HCT116 (cell line): ENCODE results near the gene CIRBP. TPM values are rescaled to one million over a fixed set of nuclear protein-coding genes. Genes with fewer than 3 reads are reported as not detected.

Experiments used
- ATAC-seq: fragments of 200-7000 bp; cut with Tn5 transposase; 2 replicates; pipeline ENCODE4 v1.9.1; 2020; ENCODE audit warnings: mild to moderate bottlenecking, moderate library complexity
- BruUV-seq: library from RNA; stranded (reverse); fragments of 400-500 nt; replicated peaks from 2 replicates; lab custom pipeline; 2021; lab: Mats Ljungman, UMichigan
- CTCF ChIA-PET: fragments of 300-600 bp; sonication (Branson Sonifier 250); formaldehyde crosslinking; loops from one replicate; lab custom pipeline; 2021; ENCODE audit warnings: antibody characterized with exemption; lab: Charles Lee
- POLR2A ChIA-PET: fragments of 300-600, 350-600 bp; sonication (Branson Sonifier 250); formaldehyde crosslinking; loops from one replicate; lab custom pipeline; 2021; ENCODE audit warnings: antibody characterized with exemption; lab: Charles Lee
- RAD21 ChIA-PET, 2 experiments: fragments of 300-600 bp; sonication (Branson Sonifier 250); formaldehyde crosslinking; loops; one replicate each; lab custom pipeline; 2023; ENCODE audit warnings: low total read pairs in 2 of 2; ENCODE audit not compliant: uncharacterized antibody in 2 of 2, unreplicated experiment in 2 of 2, low non-redundant PET in 1 of 2; lab: Charles Lee
- DNase-seq: peaks from one replicate; pipeline ENCODE4 v3.0.0-alpha.2; 2010; ENCODE audit warnings: low read depth, low spot score
- H2AFZ ChIP-seq: fragments of 200-600 bp; shearing (Covaris generic), sonication (generic); 2 replicates; pipeline ENCODE4 v1.6.1; 2017; ENCODE audit warnings: low read depth, mixed run types, mixed read lengths, antibody characterized with exemption, low read length; ENCODE audit not compliant: poor library complexity, severe bottlenecking
- H3K27ac ChIP-seq: 2 replicates; pipeline ENCODE4 v1.5.1; 2012; ENCODE audit warnings: low read depth, low read length
- H3K27me3 ChIP-seq: fragments of 200-600 bp; sonication (generic); 2 replicates; pipeline ENCODE4 v1.6.1; 2016; ENCODE audit warnings: mixed run types, low read length, mixed read lengths; ENCODE audit not compliant: insufficient read depth
- H3K36me3 ChIP-seq, 2 experiments: fragments of 200-500 bp in 1 of 2; fragments of 200-600 bp in 1 of 2; sonication (Bioruptor generic) in 1 of 2; sonication (generic) in 1 of 2; 2 replicates each; pipeline versions ENCODE4 v1.5.1 to v1.6.1; 2014 to 2016; ENCODE audit warnings: low read length in 2 of 2, inconsistent platforms in 1 of 2, mixed read lengths in 1 of 2, mixed run types in 1 of 2; ENCODE audit not compliant: insufficient read depth in 2 of 2, control insufficient read depth in 1 of 2
- H3K4me1 ChIP-seq, 2 experiments: fragments of 200-600 bp in 1 of 2; sonication (generic) in 1 of 2; 2 replicates each; pipeline versions ENCODE4 v1.5.1 to v1.6.1; 2012 to 2017; ENCODE audit warnings: low read length in 2 of 2, inconsistent platforms in 1 of 2, mild to moderate bottlenecking in 1 of 2, mixed read lengths in 1 of 2, mixed run types in 1 of 2, moderate library complexity in 1 of 2; ENCODE audit not compliant: insufficient read depth in 2 of 2, control insufficient read depth in 1 of 2
- H3K4me2 ChIP-seq: fragments of 200-600 bp; sonication (generic); 2 replicates; pipeline ENCODE4 v1.6.1; 2017; ENCODE audit warnings: mixed run types, low read length, mixed read lengths
- H3K4me3 ChIP-seq, 2 experiments: fragments of 200-600 bp in 1 of 2; sonication (generic) in 1 of 2; replicated peaks in 1 of 2; 2 replicates each; pipeline ENCODE4 v1.5.1; 2011 to 2016; ENCODE audit warnings: low read length in 2 of 2, control low read depth in 1 of 2, low read depth in 1 of 2, mild to moderate bottlenecking in 1 of 2, mixed read lengths in 1 of 2, mixed run types in 1 of 2
- H3K79me2 ChIP-seq: fragments of 200-600 bp; sonication (generic); 2 replicates; pipeline ENCODE4 v1.6.1; 2017; ENCODE audit warnings: mild to moderate bottlenecking, mixed run types, low read length, moderate library complexity, mixed read lengths; ENCODE audit not compliant: insufficient read depth
- H3K9ac ChIP-seq: fragments of 200-600 bp; sonication (generic); 2 replicates; pipeline ENCODE4 v1.6.1; 2016; ENCODE audit warnings: low read length, mixed read lengths
- H3K9me2 ChIP-seq: fragments of 200-600 bp; sonication (generic), shearing (Covaris generic); 2 replicates; pipeline ENCODE4 v1.6.1; 2017; ENCODE audit warnings: mixed run types, mild to moderate bottlenecking, moderate library complexity; ENCODE audit not compliant: insufficient read depth
- H3K9me3 ChIP-seq, 2 experiments: fragments of 200-500 bp in 1 of 2; fragments of 200-600 bp in 1 of 2; sonication (Bioruptor generic) in 1 of 2; sonication (generic) in 1 of 2; 2 replicates each; pipeline ENCODE4 v1.6.1; 2014 to 2017; ENCODE audit warnings: low read length in 2 of 2, mixed read lengths in 2 of 2, inconsistent platforms in 1 of 2, low read depth in 1 of 2, mild to moderate bottlenecking in 1 of 2, mixed run types in 1 of 2, moderate library complexity in 1 of 2; ENCODE audit not compliant: control insufficient read depth in 1 of 2, insufficient read depth in 1 of 2
- H4K20me1 ChIP-seq: fragments of 200-600 bp; sonication (generic), shearing (Covaris generic); 2 replicates; pipeline ENCODE4 v1.6.1; 2017; ENCODE audit warnings: mixed run types, mild to moderate bottlenecking, moderate library complexity; ENCODE audit not compliant: insufficient read depth
- CBX3 ChIP-seq: IDR thresholded peaks from 2 replicates; pipeline ENCODE4 v1.6.1; 2012; ENCODE audit warnings: low read depth
- CTCF ChIP-seq, 3 experiments: fragments of 200-600 bp in 1 of 3; sonication (generic) in 1 of 3; IDR thresholded peaks in 2 of 3; conservative IDR thresholded peaks in 1 of 3; 2 replicates each; pipeline ENCODE4 v1.5.1; 2012 to 2017; ENCODE audit warnings: low read depth in 2 of 3, low read length in 2 of 3, antibody characterized with exemption in 1 of 3, borderline replicate concordance in 1 of 3, control low read depth in 1 of 3, mild to moderate bottlenecking in 1 of 3, mixed read lengths in 1 of 3, mixed run types in 1 of 3, moderate library complexity in 1 of 3; ENCODE audit not compliant: insufficient read depth in 1 of 3
- EZH2phosphoT487 ChIP-seq: fragments of 200-600 bp; IDR thresholded peaks from 2 replicates; pipeline ENCODE4 v1.6.1; 2018; ENCODE audit warnings: antibody characterized with exemption, borderline replicate concordance
- JUND ChIP-seq: IDR thresholded peaks from 2 replicates; pipeline ENCODE4 v1.6.1; 2012
- MAX ChIP-seq: IDR thresholded peaks from 2 replicates; pipeline ENCODE4 v1.6.1; 2012
- RAD21 ChIP-seq: IDR thresholded peaks from 2 replicates; pipeline ENCODE4 v1.6.1; 2012; ENCODE audit warnings: low read depth, mild to moderate bottlenecking
- SRF ChIP-seq: IDR thresholded peaks from 2 replicates; pipeline ENCODE4 v1.6.1; 2012; ENCODE audit warnings: low read depth
- TCF7L2 ChIP-seq: IDR thresholded peaks from 2 replicates; pipeline ENCODE4 v1.7.0; 2011; ENCODE audit warnings: borderline replicate concordance, inconsistent platforms; ENCODE audit not compliant: insufficient read depth, insufficient read length; ENCODE audit errors: extremely low read depth
- ZBTB33 ChIP-seq: IDR thresholded peaks from 2 replicates; pipeline ENCODE4 v1.6.1; 2011; ENCODE audit warnings: mild to moderate bottlenecking, low read length, moderate library complexity; ENCODE audit not compliant: insufficient replicate concordance; ENCODE audit errors: extremely low read depth
- ZNF274 ChIP-seq: fragments of 200-500 bp; sonication (Bioruptor generic); IDR thresholded peaks from 2 replicates; pipeline ENCODE4 v1.6.1; 2014; ENCODE audit warnings: mild to moderate bottlenecking, low read depth, low read length, inconsistent platforms
- intact Hi-C: fragments of 100-400 bp; cut with micrococcal nuclease; formaldehyde crosslinking; loops from 2 replicates; pipeline ENCODE4 v1.10.0; 2022
- total RNA-seq: library from RNA; stranded (reverse); gene quantifications from one replicate; pipeline ENCODE4 v1.2.1, GENCODE V29; 2021; ENCODE audit not compliant: unreplicated experiment

CIRBP gene
- total RNA-seq, 1 experiment from 2014 or later, result 276 TPM

- Histone ChIP-seq H3K4me1 (peaks cover 17 to 37% of the 10 kb centered on the region in 2 experiments), H3K27me3 (no peaks in the 10 kb centered on the region), H2AFZ (no peak overlapping the region), H3K4me2 (peak overlapping the region; percentile 95), H3K4me3 (no peak overlapping the region), H3K9me3 (no peaks in the 10 kb centered on the region), H3K36me3 (no peaks in the 10 kb centered on the region), H3K27ac (no peak overlapping the region), H3K9me2 (no peaks in the 10 kb centered on the region), H3K79me2 (no peaks in the 10 kb centered on the region), H4K20me1 (no peaks in the 10 kb centered on the region), H3K9ac (no peak overlapping the region)
- TF ChIP-seq CTCF (IDR thresholded peaks at IDR 0.05 in 2 of 3, conservative IDR thresholded peaks at IDR 0.05 in 1 of 3; ENCODE audit: borderline replicate concordance in 1 of 3, insufficient read depth in 1 of 3, low read depth in 2 of 3, low read length in 2 of 3) (no peak), TCF7L2 (no peak), ZBTB33 (no peak), EZH2phosphoT487 (no peak), MAX (no peak), CBX3 (no peak), RAD21 (no peak), ZNF274 (no peak), SRF (no peak), JUND (no peak)
- ChIA-PET POLR2A (no interaction called here), RAD21 (no interaction called here), CTCF (no interaction called here)
- ATAC-seq (no peak), DNase-seq (no peak)
- BruUV-seq, result no TSS peak
- intact Hi-C loops, result no loop called here
Observed at GRCh38 chr19:1287354-1288225, 18.5 kb downstream of the CIRBP start.
